ENCODE measurements around the gene GPR161.

Gene GPR161

GRCh38 chr1:168106274-168106673 is 30.5 kb downstream of the GPR161 start:
- no peak for DNase-seq (ENCODE audit: low read depth in 3 of 3)

DNA sequence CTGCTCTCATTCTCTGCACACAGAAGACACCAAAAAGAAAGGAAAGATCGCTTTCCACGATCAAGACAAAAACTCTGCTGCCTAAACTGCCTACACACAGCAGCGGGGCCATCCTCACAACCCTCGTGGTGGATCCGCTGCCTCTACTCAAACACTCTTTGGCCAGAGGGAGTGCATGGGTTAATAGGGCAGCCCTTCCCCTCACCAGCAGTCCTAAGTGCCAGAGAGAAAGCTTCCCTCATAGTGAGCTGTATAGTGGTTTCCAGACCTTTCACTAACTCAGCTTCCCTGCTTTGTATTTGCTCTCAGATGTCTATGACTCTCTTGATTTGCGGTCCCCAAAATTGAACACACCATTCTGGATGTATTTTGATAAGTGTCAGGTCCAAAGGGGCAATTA is 30.9 kb downstream of the GPR161 start:
- no peak for DNase-seq (ENCODE audit: low read depth in 3 of 3)

DNA sequence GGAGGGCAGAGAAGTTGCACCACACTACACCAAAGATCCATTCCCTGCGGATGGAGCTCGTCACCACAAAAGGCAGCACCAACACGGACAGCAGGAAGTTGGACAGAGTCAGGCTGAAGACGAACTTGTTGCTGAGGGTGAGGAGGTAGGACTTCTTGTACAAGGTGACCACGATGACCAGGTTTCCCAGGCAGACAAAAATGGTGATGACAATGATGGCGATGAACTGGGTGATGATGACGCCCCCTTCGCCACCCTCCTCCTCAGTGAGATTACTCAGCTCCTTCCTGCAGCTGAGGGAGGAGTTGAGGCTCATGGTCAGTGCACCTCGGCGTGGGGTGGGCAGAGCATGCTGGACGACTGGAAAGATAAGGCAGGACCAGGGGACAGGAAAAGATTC is 32.2 kb downstream of the GPR161 start:
- no peak for DNase-seq (ENCODE audit: low read depth in 3 of 3)

DNA sequence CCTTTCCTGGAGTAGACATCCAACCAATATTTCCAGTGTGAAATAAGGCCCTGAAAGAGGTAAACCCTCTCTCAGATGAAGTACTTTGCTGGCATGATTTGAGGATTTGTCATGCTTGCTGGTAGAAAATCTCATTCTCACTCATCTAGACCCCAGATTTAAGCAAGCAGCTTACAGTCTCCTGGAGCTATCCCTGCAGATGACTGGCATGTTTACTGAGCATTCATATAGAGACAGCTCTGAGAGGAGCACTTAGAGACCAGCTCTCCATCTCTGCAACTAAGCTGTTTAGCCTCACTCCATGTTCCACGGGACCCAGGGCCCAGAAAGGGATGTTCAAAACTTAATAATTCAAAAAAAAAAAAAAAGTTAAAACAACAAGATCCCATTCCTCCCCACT is 34.2 kb downstream of the GPR161 start:
- no peak for DNase-seq (ENCODE audit: low read depth in 3 of 3)

- no peak for DNase-seq (ENCODE audit: low read depth in 3 of 3)
Observed at GRCh38 chr1:168101336-168101735, 35.4 kb downstream of the GPR161 start.

GRCh38 chr1:168100315-168101002 is 36.3 kb downstream of the GPR161 start:
- no peak for DNase-seq (ENCODE audit: low read depth in 3 of 3)

DNA sequence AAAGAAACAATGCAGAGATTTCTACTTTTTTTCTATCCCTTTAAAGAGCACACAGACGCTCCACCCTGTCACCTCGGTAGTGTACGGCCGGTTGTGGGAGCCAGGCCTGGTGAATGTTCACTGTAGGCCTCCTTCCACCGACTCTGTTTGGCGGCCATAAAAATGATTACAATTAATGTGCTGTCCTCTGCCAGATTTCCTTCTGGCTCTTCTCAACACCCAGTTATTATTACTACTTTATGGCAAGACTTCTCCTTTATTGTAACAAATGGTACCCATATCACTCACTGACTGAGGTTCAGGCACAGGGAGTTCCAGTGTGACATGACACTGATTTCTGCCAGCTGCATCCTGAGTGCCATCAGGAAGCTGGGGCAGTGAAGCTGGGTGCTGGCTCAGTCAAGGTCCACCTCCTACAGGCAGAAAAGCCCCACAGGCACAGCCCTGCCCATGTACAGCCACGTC is 37.4 kb downstream of the GPR161 start:
- DNase-seq (ENCODE audit: low read depth in 3 of 3), result no peak

GRCh38 chr1:168098534-168099320 is 38.0 kb downstream of the GPR161 start:
- no peak for DNase-seq (ENCODE audit: low read depth in 3 of 3)

DNA sequence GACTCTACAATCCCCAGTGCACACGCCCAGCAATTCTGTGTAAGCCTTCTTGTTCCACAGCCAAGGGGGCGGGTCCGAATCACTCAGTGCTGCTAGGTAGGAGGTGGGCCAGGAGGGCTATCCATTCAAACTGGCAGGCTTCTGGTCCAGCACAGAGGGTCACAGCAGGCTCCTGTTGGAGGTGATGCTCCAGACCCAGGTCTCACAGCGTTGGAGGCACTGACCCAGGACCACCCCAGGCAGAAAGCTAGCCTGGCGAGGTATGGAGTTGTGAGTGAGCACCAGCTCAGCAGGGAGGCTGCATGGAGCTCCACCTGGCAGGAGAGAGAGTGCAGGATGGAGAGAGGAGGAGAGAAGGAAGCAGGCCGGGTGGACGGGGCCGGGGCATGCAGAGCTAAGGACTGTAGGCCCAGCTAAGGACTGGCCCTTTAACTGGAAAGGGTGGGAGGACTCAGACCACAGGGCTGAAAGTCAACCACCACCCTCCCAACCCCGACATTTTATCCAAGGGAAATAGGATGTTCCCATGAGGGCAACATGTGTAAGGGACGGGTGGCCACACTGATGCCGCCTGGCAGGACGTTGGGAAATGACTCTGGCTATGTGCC is 38.7 kb downstream of the GPR161 start:
- no peak for DNase-seq (ENCODE audit: low read depth in 3 of 3)

- DNase-seq (ENCODE audit: low read depth in 3 of 3), result no peak
Observed at GRCh38 chr1:168096296-168097165, 40.2 kb downstream of the GPR161 start.

GRCh38 chr1:168095476-168095875 is 41.3 kb downstream of the GPR161 start:
- no peak for DNase-seq (ENCODE audit: low read depth in 3 of 3)

DNA sequence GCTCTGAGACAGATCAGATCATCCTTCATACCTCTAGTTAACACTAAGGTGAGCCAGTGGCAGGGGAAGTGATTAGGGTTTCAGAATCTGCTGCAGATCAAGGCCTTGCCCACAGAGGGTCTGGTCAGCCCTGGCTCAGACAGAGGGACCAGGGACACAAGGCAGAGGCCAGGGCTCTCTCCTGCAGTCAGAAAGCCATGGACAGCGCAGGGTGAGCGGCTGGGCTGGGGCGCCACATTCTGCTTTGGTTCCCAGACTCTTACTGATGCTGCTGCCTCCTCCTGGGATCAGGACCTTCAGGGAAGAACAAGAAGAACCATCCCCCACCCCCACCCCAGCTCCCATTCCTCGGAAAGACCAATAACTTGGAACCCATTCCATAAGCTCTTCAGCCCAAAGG is 43.1 kb downstream of the GPR161 start:
- DNase-seq (ENCODE audit: low read depth in 3 of 3), result no peak

GRCh38 chr1:168092566-168093355 is 44.0 kb downstream of the GPR161 start:
- no peak for DNase-seq (ENCODE audit: low read depth in 3 of 3)

DNA sequence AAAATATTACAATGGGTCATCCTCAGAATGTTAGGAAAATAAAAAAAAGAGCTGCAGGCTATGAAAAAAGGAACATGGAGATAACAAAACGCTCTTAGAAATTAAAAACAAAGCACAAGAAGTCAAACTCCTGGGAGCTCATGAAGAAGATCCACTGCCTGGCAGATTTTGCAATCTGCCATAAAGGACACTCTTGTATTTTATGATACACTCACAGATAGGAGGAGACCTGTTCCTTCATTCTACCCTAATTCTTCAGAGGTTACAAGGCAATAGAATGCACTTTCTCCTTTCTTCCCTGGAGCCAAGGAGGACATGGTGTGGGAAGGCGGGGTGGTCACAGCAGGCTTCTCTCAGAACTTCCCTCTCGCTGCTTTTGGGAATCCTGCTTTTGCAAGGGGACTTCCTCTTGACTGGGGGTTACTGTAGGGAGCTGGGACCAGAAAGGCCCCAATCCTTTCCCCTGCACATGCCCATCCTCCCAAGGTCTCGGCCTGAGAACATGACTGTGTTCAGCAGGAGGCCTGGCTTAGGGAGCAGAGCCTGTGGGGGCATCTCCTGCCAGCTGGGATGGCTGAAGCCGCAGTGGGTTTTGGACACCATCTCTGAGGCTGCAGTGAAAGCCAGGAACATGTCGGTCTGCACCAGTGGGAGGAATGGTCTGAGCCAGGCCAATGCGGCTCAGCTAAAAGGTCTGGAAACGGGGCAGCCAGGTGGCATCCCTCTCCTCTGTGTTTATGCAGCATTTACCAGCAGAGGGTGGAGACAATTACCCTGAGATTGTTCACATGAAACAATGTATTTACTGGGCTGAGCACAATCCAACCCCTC is 44.8 kb downstream of the GPR161 start:
- DNase-seq (ENCODE audit: low read depth in 3 of 3), result no peak

DNA sequence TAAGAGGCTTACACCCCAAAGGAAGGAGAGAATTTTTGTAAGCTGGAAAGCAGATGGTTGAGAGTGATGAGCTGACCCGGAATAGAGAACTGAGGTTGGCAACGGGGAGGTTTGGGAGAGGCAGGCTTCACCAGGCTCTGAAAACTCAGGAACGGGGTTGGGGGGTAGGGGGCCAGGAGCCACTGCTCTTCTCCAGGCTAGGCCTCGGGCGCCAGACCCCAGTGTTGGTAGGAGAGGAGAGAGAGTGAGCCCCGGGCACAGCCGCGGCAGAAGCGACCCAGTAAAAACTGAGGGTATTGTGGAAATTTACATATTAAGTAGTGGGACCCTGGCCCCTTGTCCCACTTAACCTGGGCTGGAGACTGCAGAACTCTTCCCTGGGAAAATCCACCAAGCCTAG is 45.7 kb downstream of the GPR161 start:
- no peak for DNase-seq (ENCODE audit: low read depth in 3 of 3)

GRCh38 chr1:168090395-168090794 is 46.3 kb downstream of the GPR161 start:
- no peak for DNase-seq (ENCODE audit: low read depth in 3 of 3)

- no peak for DNase-seq (ENCODE audit: low read depth in 3 of 3)
Observed at GRCh38 chr1:168089979-168090337, 46.8 kb downstream of the GPR161 start.

GRCh38 chr1:168089326-168089978 is 47.3 kb downstream of the GPR161 start:
- DNase-seq (ENCODE audit: low read depth in 3 of 3), result no peak

GRCh38 chr1:168088511-168089325 is 48.0 kb downstream of the GPR161 start:
- DNase-seq (ENCODE audit: low read depth in 3 of 3), result no peak

Data from stimulated activated CD4-positive, alpha-beta T cell treated with anti-CD3 and anti-CD28 coated beads, TNF-alpha, amount 100 ng/mL, for 48 hours (primary cell).